Gastroesophageal sphincter (tissue), 4 donors: ENCODE results near the gene C12orf56. TPM values are rescaled to one million over a fixed set of nuclear protein-coding genes. Genes with fewer than 3 reads are reported as not detected.

Experiments used
- ATAC-seq: fragments of 150-250 bp; one replicate; pipeline ENCODE4 v1.9.1; 2016; ENCODE audit warnings: mild to moderate bottlenecking, moderate library complexity
- H3K27ac ChIP-seq, 4 donors: fragments of 200-600 bp; sonication (generic) in 3 of 4; 1 replicate in 3 of 4; 2 replicates in 1 of 4; pipeline ENCODE4 v1.5.1; 2016 to 2019
- H3K27me3 ChIP-seq: fragments of 200-600 bp; sonication (generic); one replicate; pipeline ENCODE4 v1.5.1; 2019
- H3K36me3 ChIP-seq, 2 donors: fragments of 200-600 bp; sonication (generic); one replicate each; pipeline ENCODE4 v1.5.1; 2019; ENCODE audit warnings: control low read depth in 1 of 2
- H3K4me1 ChIP-seq, 3 donors: fragments of 200-600 bp; sonication (generic); 1 replicate in 2 of 3; 2 replicates in 1 of 3; pipeline ENCODE4 v1.5.1; 2016 to 2019; ENCODE audit warnings: control low read depth in 2 of 3
- H3K4me3 ChIP-seq, 2 donors: fragments of 200-600 bp; sonication (generic); one replicate each; pipeline ENCODE4 v1.5.1; 2019; ENCODE audit warnings: mild to moderate bottlenecking in 1 of 2, moderate library complexity in 1 of 2
- H3K9me3 ChIP-seq, 3 donors: fragments of 200-600 bp; sonication (generic); one replicate each; pipeline ENCODE4 v1.5.1; 2017 to 2019; ENCODE audit warnings: control low read depth in 2 of 3
- EP300 ChIP-seq: sonication (generic); formaldehyde crosslinking; IDR thresholded peaks from one replicate; pipeline ENCODE4 v1.6.1; 2017; ENCODE audit warnings: antibody characterized with exemption, mild to moderate bottlenecking
- POLR2A ChIP-seq, 2 donors: fragments of 450-650 bp; IDR thresholded peaks; one replicate each; pipeline ENCODE4 v1.6.1; 2017; ENCODE audit warnings: antibody characterized with exemption in 2 of 2, mild to moderate bottlenecking in 2 of 2, moderate library complexity in 1 of 2
- POLR2AphosphoS5 ChIP-seq: sonication (generic); formaldehyde crosslinking; IDR thresholded peaks from one replicate; pipeline ENCODE4 v1.6.1; 2017; ENCODE audit warnings: antibody characterized with exemption
- WGBS, 2 donors: methylation state at CpG; one replicate each; pipeline ENCODE4 v1.1.5; 2018; ENCODE audit warnings: low coverage in 1 of 2; 5-methylcytosine and 5-hydroxymethylcytosine counted together
- total RNA-seq, 4 donors: library from RNA; depleted of rRNA; stranded (reverse); fragments of >200 nt; gene quantifications; one replicate each; pipeline ENCODE4 v1.1.0, GENCODE V29; 2016
- TF ChIP-seq, protein P1 (sequence below), 4 experiments: fragments of 200-600 bp in 2 of 4; fragments of 450-650 bp in 2 of 4; sonication (generic) in 1 of 4; IDR thresholded peaks; one replicate each; pipeline ENCODE4 v1.5.1; 2017 to 2019; ENCODE audit warnings: antibody characterized with exemption in 4 of 4, mild to moderate bottlenecking in 2 of 4, moderate library complexity in 2 of 4

C12orf56 gene
- total RNA-seq, 4 donors from 2014 or later: not detected

DNA sequence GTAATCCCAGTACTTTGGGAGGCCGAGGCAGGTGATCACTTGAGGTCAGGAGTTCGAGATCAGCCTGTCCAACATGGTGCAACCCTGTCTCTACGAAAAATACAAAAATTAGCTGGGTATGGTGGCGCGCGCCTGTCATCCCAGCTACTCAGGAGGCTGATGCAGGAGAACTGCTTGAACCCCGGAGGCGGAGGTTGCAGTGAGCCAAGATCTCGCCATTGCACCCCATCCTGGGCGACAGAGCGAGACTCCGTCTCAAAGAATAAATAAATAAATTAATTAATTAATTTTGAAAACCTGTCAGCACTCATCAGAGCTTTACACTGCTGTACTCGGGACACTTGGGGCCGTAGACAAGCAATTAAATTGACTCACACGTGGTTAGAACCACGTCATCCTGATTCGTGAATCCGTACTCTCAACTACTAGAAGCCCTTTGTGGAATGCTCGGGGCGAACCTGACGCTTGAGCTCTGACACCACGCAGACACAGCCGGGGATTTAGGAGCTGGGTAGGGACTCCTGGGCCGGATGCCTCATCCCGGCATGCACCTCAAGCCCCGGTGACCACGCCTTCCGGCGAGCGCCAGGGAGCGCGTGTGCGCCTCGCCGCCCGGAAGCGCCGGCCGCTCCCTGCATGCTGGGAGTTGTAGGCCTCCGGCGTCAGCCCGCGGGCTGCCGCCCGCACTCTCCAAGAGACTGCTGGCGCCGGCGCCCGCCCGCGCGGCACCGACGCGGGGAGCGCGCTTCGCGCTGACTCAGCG, 13.3 kb upstream of the C12orf56 start, which contains the start of gene XPOT:
Gene XPOT (plus strand): TSS at position 686 of the 763 bp plus-strand sequence. CDS start 5,644 bp downstream, outside the sequence.
- H3K4me3 ChIP-seq: peak within 1 kb of the TSS; percentile 80 to 95
- peaks cover 3 to 29% (median 5%) of the 10 kb centered on the region in 3 donors for H3K4me1 ChIP-seq
- no peaks in the 10 kb centered on the region for H3K27me3 ChIP-seq
- ATAC-seq: peak; percentile 98
- TF ChIP-seq, protein P1, sequence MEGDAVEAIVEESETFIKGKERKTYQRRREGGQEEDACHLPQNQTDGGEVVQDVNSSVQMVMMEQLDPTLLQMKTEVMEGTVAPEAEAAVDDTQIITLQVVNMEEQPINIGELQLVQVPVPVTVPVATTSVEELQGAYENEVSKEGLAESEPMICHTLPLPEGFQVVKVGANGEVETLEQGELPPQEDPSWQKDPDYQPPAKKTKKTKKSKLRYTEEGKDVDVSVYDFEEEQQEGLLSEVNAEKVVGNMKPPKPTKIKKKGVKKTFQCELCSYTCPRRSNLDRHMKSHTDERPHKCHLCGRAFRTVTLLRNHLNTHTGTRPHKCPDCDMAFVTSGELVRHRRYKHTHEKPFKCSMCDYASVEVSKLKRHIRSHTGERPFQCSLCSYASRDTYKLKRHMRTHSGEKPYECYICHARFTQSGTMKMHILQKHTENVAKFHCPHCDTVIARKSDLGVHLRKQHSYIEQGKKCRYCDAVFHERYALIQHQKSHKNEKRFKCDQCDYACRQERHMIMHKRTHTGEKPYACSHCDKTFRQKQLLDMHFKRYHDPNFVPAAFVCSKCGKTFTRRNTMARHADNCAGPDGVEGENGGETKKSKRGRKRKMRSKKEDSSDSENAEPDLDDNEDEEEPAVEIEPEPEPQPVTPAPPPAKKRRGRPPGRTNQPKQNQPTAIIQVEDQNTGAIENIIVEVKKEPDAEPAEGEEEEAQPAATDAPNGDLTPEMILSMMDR (IDR thresholded peaks at IDR 0.05): no peak
- TF ChIP-seq POLR2AphosphoS5 (peak; percentile 60), POLR2A (IDR thresholded peaks at IDR 0.05) (no peak), EP300 (no peak)
- no peaks in the 10 kb centered on the region for H3K36me3 ChIP-seq
- H3K27ac ChIP-seq: peak within 1 kb of the TSS; percentile 84 to 99 (median 98)
- no peaks in the 10 kb centered on the region for H3K9me3 ChIP-seq
- 17 to 47% methylated on average over 5 to 8 of the region's 60 CpGs for WGBS, 2 donors

DNA sequence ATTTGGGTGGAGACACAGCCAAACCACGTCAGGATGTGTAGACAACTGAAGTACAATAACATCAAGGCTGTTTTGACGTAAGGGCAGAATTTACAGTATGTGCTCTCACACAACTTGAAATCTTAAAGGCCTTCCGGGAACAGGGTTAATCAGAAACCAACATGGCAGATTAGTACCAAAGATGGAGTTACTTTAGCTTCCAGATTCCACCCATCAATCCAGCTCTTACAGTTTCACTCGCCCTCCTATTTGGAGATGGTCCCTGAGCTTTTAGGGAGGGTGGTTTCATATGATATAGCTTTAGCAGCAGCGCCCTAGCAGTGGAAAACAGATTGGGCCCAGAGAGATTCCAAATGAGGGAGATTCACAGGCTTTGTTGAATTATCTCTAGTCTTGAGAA, 11.6 kb upstream of the C12orf56 start:
- ATAC-seq: no peak
- H3K4me1 ChIP-seq: peaks cover 3 to 25% (median 5%) of the 10 kb centered on the region in 3 donors
- H3K36me3 ChIP-seq: no peaks in the 10 kb centered on the region
- WGBS, 2 donors: 83 to 92% methylated on average over 3 of the region's 5 CpGs
- H3K4me3 ChIP-seq: no peak overlapping the region
- H3K27ac ChIP-seq: no peak overlapping the region
- no peaks in the 10 kb centered on the region for H3K9me3 ChIP-seq
- H3K27me3 ChIP-seq: no peaks in the 10 kb centered on the region
- TF ChIP-seq, protein P1 (IDR thresholded peaks at IDR 0.05): no peak
- TF ChIP-seq POLR2AphosphoS5 (no peak), POLR2A (IDR thresholded peaks at IDR 0.05) (no peak), EP300 (no peak)

DNA sequence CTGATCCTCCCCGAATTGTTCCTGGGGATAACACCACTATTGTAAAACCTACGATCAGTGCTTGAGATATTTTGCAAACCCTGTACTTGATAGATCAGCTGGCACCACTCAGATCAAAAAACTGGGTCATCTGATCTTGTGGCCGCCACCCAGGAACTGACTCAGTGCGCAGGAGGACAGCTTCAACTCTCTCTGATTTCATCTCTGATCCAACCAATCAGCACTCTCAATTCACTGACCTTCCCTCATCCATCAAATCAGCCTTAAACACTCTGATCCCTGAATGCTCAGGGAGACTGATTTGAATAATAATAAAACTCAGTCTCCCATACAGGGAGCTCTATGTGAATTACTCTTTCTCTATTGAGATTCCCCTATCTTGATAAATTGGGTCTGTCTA, 9.5 kb upstream of the C12orf56 start:
- no peak overlapping the region for H3K4me3 ChIP-seq
- no peak for ATAC-seq
- no peaks in the 10 kb centered on the region for H3K9me3 ChIP-seq
- WGBS, 2 donors: 22 to 55% methylated on average over 4 of the region's 4 CpGs
- no peak overlapping the region for H3K27ac ChIP-seq
- H3K27me3 ChIP-seq: no peaks in the 10 kb centered on the region
- peaks cover 0 to 6% (median 0%) of the 10 kb centered on the region in 3 donors for H3K4me1 ChIP-seq
- TF ChIP-seq, protein P1 (IDR thresholded peaks at IDR 0.05): no peak
- no peak for TF ChIP-seq EP300
- no peak for TF ChIP-seq POLR2A (IDR thresholded peaks at IDR 0.05)
- TF ChIP-seq POLR2AphosphoS5: no peak
- H3K36me3 ChIP-seq: no peaks in the 10 kb centered on the region

DNA sequence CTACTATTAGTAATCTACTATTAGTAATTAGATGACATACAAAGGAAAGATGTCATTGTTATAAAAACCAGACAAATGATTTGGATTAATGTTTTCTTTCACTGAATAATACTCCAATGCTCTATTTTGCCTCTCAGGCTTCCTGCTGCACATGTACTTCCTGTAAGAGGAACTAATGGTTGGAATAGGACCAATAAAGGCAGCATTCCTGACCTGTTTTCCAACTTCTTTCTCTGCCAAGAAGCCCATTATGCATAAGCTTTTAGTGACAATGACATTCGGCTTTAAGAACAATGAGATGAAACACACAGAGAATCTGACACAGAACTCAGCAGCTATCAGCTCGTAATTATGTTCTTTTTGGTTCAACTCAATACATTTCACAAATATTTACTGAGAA, 5.2 kb upstream of the C12orf56 start:
- Histone ChIP-seq H3K27me3 (peaks cover 31% of the 10 kb centered on the region), H3K36me3 (no peaks in the 10 kb centered on the region), H3K4me1 (peaks cover 0 to under 1% (median 0%) of the 10 kb centered on the region in 3 donors), H3K4me3 (no peak overlapping the region), H3K27ac (no peak overlapping the region), H3K9me3 (no peaks in the 10 kb centered on the region)
- 40 to 51% methylated on average over 2 of the region's 2 CpGs for WGBS, 2 donors
- ATAC-seq: no peak
- no peak for TF ChIP-seq POLR2AphosphoS5
- no peak for TF ChIP-seq POLR2A (IDR thresholded peaks at IDR 0.05)
- no peak for TF ChIP-seq EP300
- TF ChIP-seq, protein P1 (IDR thresholded peaks at IDR 0.05): no peak

DNA sequence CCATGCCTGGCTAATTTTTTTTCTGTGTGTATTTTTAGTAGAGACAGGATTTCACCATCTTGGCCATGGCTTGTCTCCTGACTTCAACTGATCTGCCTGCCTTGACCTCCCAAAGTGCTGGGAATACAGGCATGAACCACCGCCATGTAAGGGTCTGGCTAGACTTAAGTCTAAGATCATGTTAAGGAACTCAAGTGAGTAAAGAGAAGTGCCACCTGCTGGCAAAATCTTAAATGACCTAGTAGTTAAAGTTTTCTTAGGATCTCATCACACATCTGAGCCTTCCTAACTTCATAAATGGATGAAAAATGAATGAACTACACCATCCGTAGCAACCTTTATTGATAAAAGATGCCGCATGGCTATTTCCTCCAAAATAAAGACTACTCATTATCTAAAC, 1.7 kb upstream of the C12orf56 start:
- H3K27ac ChIP-seq: no peak overlapping the region
- no peak for ATAC-seq
- no peaks in the 10 kb centered on the region for H3K9me3 ChIP-seq
- peaks cover 0 to 9% (median 0%) of the 10 kb centered on the region in 3 donors for H3K4me1 ChIP-seq
- H3K36me3 ChIP-seq: no peaks in the 10 kb centered on the region
- WGBS, 2 donors: 65 to 96% methylated on average over 3 of the region's 3 CpGs
- no peak overlapping the region for H3K4me3 ChIP-seq
- TF ChIP-seq POLR2AphosphoS5: no peak
- TF ChIP-seq EP300: no peak
- TF ChIP-seq, protein P1 (IDR thresholded peaks at IDR 0.05): no peak
- no peak for TF ChIP-seq POLR2A (IDR thresholded peaks at IDR 0.05)
- peaks cover 50% of the 10 kb centered on the region for H3K27me3 ChIP-seq
